GM21576 (cell line): Measurements from ENCODE around the gene MMP24OS.
"Not testable (repeated sequence)": the region's sequence is repeated elsewhere in the genome, so short reads cannot be mapped to it uniquely, and the experiment has no call there.

Experiments used
- ATAC-seq: cut with Tn5 transposase; IDR thresholded peaks from one replicate; pipeline ENCODE4 v1.9.1; 2021; ENCODE audit warnings: mild to moderate bottlenecking, moderate library complexity; ENCODE audit not compliant: unreplicated experiment

Gene MMP24OS

GRCh38 chr20:35276408-35276807 is 1.5 kb downstream of the MMP24OS start:
- ATAC-seq: no peak

GRCh38 chr20:35275741-35276251 is 2.1 kb downstream of the MMP24OS start:
- no peak for ATAC-seq

- no peak for ATAC-seq
These were observed 3.5 kb downstream of the MMP24OS start for GRCh38 chr20:35274172-35275092.

GRCh38 chr20:35273449-35274171 is 4.3 kb downstream of the MMP24OS start:
- ATAC-seq: no peak

GRCh38 chr20:35271904-35272303 is 6.0 kb downstream of the MMP24OS start:
- no peak for ATAC-seq

GRCh38 chr20:35271073-35271882 is 6.6 kb downstream of the MMP24OS start:
- ATAC-seq: no peak

GRCh38 chr20:35270021-35270902 is 7.7 kb downstream of the MMP24OS start:
- no peak for ATAC-seq

- no peak for ATAC-seq
These were observed 8.7 kb downstream of the MMP24OS start for GRCh38 chr20:35269055-35269781.

GRCh38 chr20:35267092-35267491 is 10.8 kb downstream of the MMP24OS start:
- no peak for ATAC-seq

- ATAC-seq: no peak
These were observed 13.2 kb downstream of the MMP24OS start for GRCh38 chr20:35264755-35265154.

- no peak for ATAC-seq
These were observed 14.2 kb downstream of the MMP24OS start for GRCh38 chr20:35263532-35264341.

- ATAC-seq: not testable (repeated sequence)
These were observed 15.0 kb downstream of the MMP24OS start for GRCh38 chr20:35262731-35263531.

GRCh38 chr20:35262321-35262720 is 15.6 kb downstream of the MMP24OS start:
- not testable (repeated sequence) for ATAC-seq

- ATAC-seq: no peak
These were observed 17.5 kb downstream of the MMP24OS start for GRCh38 chr20:35260426-35260825.

- no peak for ATAC-seq
These were observed 20.6 kb downstream of the MMP24OS start for GRCh38 chr20:35257175-35257909.

- ATAC-seq: no peak
These were observed 23.4 kb downstream of the MMP24OS start for GRCh38 chr20:35254448-35254999.

GRCh38 chr20:35253010-35253409 is 24.9 kb downstream of the MMP24OS start:
- no peak for ATAC-seq
